Measurements from ENCODE around the gene MAPKAPK2.

MAPKAPK2 gene

DNA sequence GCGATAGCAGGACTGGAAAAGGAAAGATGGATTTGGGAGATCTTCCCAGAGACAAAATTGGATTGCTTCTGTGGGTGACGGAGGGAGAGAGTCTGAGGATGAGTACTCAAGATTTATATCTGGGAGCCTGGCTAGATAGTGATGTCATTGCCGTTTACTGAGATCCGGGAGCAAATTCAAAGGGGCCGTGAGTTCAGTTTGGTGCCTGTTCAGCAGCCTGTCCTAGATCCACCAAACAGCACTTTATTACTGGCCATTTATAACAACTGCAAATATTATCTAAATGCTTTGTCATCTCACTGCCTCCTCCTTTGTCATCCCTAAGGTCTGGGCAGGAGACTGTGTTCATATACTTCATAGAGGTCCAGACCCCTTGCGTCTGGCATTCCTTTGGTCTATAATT is 29.2 kb downstream of the MAPKAPK2 start:
- no peak overlapping the region for H3K4me2 ChIP-seq (ENCODE audit: insufficient read depth, low read length, poor library complexity, severe bottlenecking)
- H3K79me1 ChIP-seq (ENCODE audit: low read depth, low read length) = peaks cover 5% of the 10 kb centered on the region
- H3K14ac ChIP-seq (ENCODE audit: low read length) = no peak overlapping the region
- WGBS, 2 donors (ENCODE audit: extremely low coverage in 2 of 2, insufficient read length in 2 of 2, insufficient replicate concordance in 1 of 2) = no CpG with 5 or more reads among the region's 6 CpGs
- H3K9me3 ChIP-seq (replicated peaks in 1 of 2; ENCODE audit: control insufficient read depth in 2 of 2, insufficient read depth in 1 of 2, low read depth in 1 of 2, low read length in 2 of 2) = no peaks in the 10 kb centered on the region
- no peak overlapping the region for H3K23ac ChIP-seq (ENCODE audit: low read depth, low read length, poor library complexity)
- H3K27ac ChIP-seq (replicated peaks; ENCODE audit: low read length) = no peak overlapping the region
- no peak overlapping the region for H4K8ac ChIP-seq (ENCODE audit: low read depth, low read length)
- H3K18ac ChIP-seq (ENCODE audit: low read length) = no peak overlapping the region
- H3K27me3 ChIP-seq (ENCODE audit: control insufficient read depth in 3 of 3, insufficient read depth in 3 of 3, low read depth in 1 of 3, low read length in 3 of 3) = no peaks in the 10 kb centered on the region
- H4K91ac ChIP-seq (ENCODE audit: low read depth, low read length, poor library complexity) = no peak overlapping the region
- no peak overlapping the region for H2BK12ac ChIP-seq (ENCODE audit: low read length)
- H3K4me1 ChIP-seq (ENCODE audit: control insufficient read depth in 2 of 2, insufficient read depth in 1 of 2, low read depth in 1 of 2, low read length in 2 of 2) = peaks cover 3 to 7% of the 10 kb centered on the region in 2 donors
- H3K4me3 ChIP-seq (ENCODE audit: low read length in 2 of 2) = no peak overlapping the region
- no peak overlapping the region for H2BK5ac ChIP-seq (ENCODE audit: low read length)
- H2AK5ac ChIP-seq (ENCODE audit: low read depth, low read length) = no peak overlapping the region
- no peak overlapping the region for H3K9ac ChIP-seq (ENCODE audit: low read depth, low read length, poor library complexity)
- H3K36me3 ChIP-seq (replicated peaks in 1 of 2; ENCODE audit: control insufficient read depth in 2 of 2, insufficient read depth in 2 of 2, low read length in 2 of 2) = no peaks in the 10 kb centered on the region
- no peak overlapping the region for H2BK15ac ChIP-seq (ENCODE audit: low read length)
- no peak overlapping the region for H2AFZ ChIP-seq (ENCODE audit: low read length)
- H3K4ac ChIP-seq (ENCODE audit: low read length) = no peak overlapping the region
- no peak for DNase-seq (ENCODE audit: low spot score)
- no peak overlapping the region for H2BK120ac ChIP-seq (ENCODE audit: low read depth, low read length)

DNA sequence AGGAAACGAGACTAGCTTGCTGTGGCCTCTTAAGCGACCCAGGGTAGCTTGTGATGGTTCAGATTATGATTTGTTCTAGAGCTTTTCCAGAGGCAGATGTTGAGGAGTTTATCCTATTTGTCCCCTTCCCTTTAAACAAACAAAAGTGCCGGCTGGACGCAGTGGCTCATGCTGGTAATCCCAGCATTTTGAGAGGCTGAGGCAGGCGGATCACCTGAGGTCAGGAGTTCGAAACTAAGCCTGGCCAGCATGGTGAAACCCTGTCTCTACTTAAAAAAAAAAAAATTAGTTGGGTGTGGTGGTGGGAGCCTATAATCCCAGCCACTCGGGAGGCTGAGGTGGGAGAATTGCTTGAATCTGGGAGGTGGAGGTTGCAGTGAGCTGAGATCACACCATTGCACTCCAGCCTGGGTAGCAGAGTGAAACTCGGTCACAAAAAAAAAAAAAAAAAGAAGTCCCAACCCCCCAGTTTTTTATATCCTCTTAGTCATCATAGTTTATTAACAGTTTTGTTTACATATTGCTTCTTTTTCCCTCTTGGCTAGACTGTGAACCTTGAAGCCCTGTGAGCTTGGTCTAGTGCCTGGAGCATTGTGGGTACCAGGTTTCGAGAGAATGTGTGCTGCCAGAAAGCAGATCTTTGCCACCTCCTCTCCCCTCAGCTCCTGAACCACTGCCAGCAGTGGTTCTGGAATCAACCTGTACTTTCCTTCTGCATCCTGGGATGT is 29.8 kb downstream of the MAPKAPK2 start:
- peaks cover 3 to 7% of the 10 kb centered on the region in 2 donors for H3K4me1 ChIP-seq (ENCODE audit: control insufficient read depth in 2 of 2, insufficient read depth in 1 of 2, low read depth in 1 of 2, low read length in 2 of 2)
- H3K79me1 ChIP-seq (ENCODE audit: low read depth, low read length) = peaks cover 5% of the 10 kb centered on the region
- no CpG with 5 or more reads among the region's 9 CpGs for WGBS, 2 donors (ENCODE audit: extremely low coverage in 2 of 2, insufficient read length in 2 of 2, insufficient replicate concordance in 1 of 2)
- no peaks in the 10 kb centered on the region for H3K27me3 ChIP-seq (ENCODE audit: control insufficient read depth in 3 of 3, insufficient read depth in 3 of 3, low read depth in 1 of 3, low read length in 3 of 3)
- no peaks in the 10 kb centered on the region for H3K36me3 ChIP-seq (replicated peaks in 1 of 2; ENCODE audit: control insufficient read depth in 2 of 2, insufficient read depth in 2 of 2, low read length in 2 of 2)
- no peak overlapping the region for H2AK5ac ChIP-seq (ENCODE audit: low read depth, low read length)
- no peak overlapping the region for H3K23ac ChIP-seq (ENCODE audit: low read depth, low read length, poor library complexity)
- H3K9ac ChIP-seq (ENCODE audit: low read depth, low read length, poor library complexity) = no peak overlapping the region
- no peak overlapping the region for H4K8ac ChIP-seq (ENCODE audit: low read depth, low read length)
- no peak overlapping the region for H4K91ac ChIP-seq (ENCODE audit: low read depth, low read length, poor library complexity)
- H3K27ac ChIP-seq (replicated peaks; ENCODE audit: low read length) = no peak overlapping the region
- H2BK120ac ChIP-seq (ENCODE audit: low read depth, low read length) = no peak overlapping the region
- H3K14ac ChIP-seq (ENCODE audit: low read length) = no peak overlapping the region
- H3K4me3 ChIP-seq (ENCODE audit: low read length in 2 of 2) = no peak overlapping the region
- H2BK12ac ChIP-seq (ENCODE audit: low read length) = no peak overlapping the region
- no peak overlapping the region for H3K4me2 ChIP-seq (ENCODE audit: insufficient read depth, low read length, poor library complexity, severe bottlenecking)
- H2BK15ac ChIP-seq (ENCODE audit: low read length) = no peak overlapping the region
- H2AFZ ChIP-seq (ENCODE audit: low read length) = no peak overlapping the region
- H3K18ac ChIP-seq (ENCODE audit: low read length) = no peak overlapping the region
- H3K9me3 ChIP-seq (replicated peaks in 1 of 2; ENCODE audit: control insufficient read depth in 2 of 2, insufficient read depth in 1 of 2, low read depth in 1 of 2, low read length in 2 of 2) = no peaks in the 10 kb centered on the region
- no peak for DNase-seq (ENCODE audit: low spot score)
- H3K4ac ChIP-seq (ENCODE audit: low read length) = no peak overlapping the region
- no peak overlapping the region for H2BK5ac ChIP-seq (ENCODE audit: low read length)

DNA sequence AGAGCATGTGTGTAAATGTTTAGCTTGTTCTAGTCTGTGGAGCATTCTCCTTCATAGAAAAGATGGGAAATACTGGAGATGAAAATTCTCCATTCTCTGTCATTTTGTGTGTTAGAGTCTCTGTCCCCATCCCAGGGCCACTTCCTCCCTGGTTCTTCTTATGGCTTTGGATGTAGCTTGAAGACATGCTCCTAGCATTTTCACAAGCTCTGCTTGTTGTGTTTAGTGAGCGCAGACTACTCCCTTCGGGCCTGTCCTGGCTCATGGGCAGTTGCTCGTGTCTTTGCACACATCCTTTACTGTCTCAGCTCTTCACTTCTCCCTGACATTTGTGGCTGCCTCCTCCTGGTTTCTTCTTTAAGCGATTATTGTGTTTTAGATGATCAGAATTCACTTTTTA is 30.4 kb downstream of the MAPKAPK2 start:
- H3K4me1 ChIP-seq (ENCODE audit: control insufficient read depth in 2 of 2, insufficient read depth in 1 of 2, low read depth in 1 of 2, low read length in 2 of 2) = peaks cover 3 to 5% of the 10 kb centered on the region in 2 donors
- no peaks in the 10 kb centered on the region for H3K27me3 ChIP-seq (ENCODE audit: control insufficient read depth in 3 of 3, insufficient read depth in 3 of 3, low read depth in 1 of 3, low read length in 3 of 3)
- WGBS, 2 donors (ENCODE audit: extremely low coverage in 2 of 2, insufficient read length in 2 of 2, insufficient replicate concordance in 1 of 2) = no CpG with 5 or more reads among the region's 4 CpGs
- H2AFZ ChIP-seq (ENCODE audit: low read length) = no peak overlapping the region
- no peak overlapping the region for H3K27ac ChIP-seq (replicated peaks; ENCODE audit: low read length)
- DNase-seq (ENCODE audit: low spot score) = no peak
- H3K79me1 ChIP-seq (ENCODE audit: low read depth, low read length) = peaks cover 7% of the 10 kb centered on the region
- no peaks in the 10 kb centered on the region for H3K9me3 ChIP-seq (replicated peaks in 1 of 2; ENCODE audit: control insufficient read depth in 2 of 2, insufficient read depth in 1 of 2, low read depth in 1 of 2, low read length in 2 of 2)
- no peak overlapping the region for H4K8ac ChIP-seq (ENCODE audit: low read depth, low read length)
- H2AK5ac ChIP-seq (ENCODE audit: low read depth, low read length) = no peak overlapping the region
- H3K4me3 ChIP-seq (ENCODE audit: low read length in 2 of 2) = no peak overlapping the region
- no peak overlapping the region for H2BK15ac ChIP-seq (ENCODE audit: low read length)
- no peak overlapping the region for H3K9ac ChIP-seq (ENCODE audit: low read depth, low read length, poor library complexity)
- H3K18ac ChIP-seq (ENCODE audit: low read length) = no peak overlapping the region
- no peak overlapping the region for H3K14ac ChIP-seq (ENCODE audit: low read length)
- no peaks in the 10 kb centered on the region for H3K36me3 ChIP-seq (replicated peaks in 1 of 2; ENCODE audit: control insufficient read depth in 2 of 2, insufficient read depth in 2 of 2, low read length in 2 of 2)
- H3K4me2 ChIP-seq (ENCODE audit: insufficient read depth, low read length, poor library complexity, severe bottlenecking) = no peak overlapping the region
- H2BK12ac ChIP-seq (ENCODE audit: low read length) = no peak overlapping the region
- H3K23ac ChIP-seq (ENCODE audit: low read depth, low read length, poor library complexity) = no peak overlapping the region
- H3K4ac ChIP-seq (ENCODE audit: low read length) = no peak overlapping the region
- no peak overlapping the region for H4K91ac ChIP-seq (ENCODE audit: low read depth, low read length, poor library complexity)
- no peak overlapping the region for H2BK120ac ChIP-seq (ENCODE audit: low read depth, low read length)
- no peak overlapping the region for H2BK5ac ChIP-seq (ENCODE audit: low read length)

DNA sequence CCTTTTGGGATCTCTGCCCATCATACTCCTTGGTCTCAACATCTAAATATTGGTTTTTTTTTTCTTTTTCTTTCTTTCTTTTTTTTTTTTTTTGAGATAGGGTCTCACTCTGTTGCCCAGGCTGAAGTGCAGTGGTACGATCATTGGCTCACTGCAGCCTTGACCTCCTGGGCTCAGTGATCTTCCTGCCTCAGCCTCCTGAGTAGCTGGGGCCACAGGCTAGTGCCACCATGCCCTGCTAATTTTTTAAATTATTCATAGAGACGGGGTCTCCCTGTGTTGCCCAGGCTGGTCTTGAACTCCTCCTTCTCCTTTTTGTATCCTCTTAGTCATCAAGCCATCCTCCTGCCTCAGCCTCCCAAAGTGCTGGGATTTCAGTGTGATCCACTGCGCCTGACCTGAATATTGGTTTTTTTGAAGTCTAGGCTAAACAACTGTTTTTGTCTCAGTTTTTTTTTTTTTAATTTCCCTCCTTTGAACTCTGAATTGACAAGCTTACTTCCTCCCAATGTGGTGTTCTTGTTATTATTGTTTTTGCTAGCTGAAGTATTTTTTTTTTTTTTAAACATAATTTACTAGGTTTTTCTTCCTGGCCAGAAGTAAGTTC is 30.9 kb downstream of the MAPKAPK2 start:
- no peaks in the 10 kb centered on the region for H3K36me3 ChIP-seq (replicated peaks in 1 of 2; ENCODE audit: control insufficient read depth in 2 of 2, insufficient read depth in 2 of 2, low read length in 2 of 2)
- H3K9ac ChIP-seq (ENCODE audit: low read depth, low read length, poor library complexity) = no peak overlapping the region
- no peak for DNase-seq (ENCODE audit: low spot score)
- no peak overlapping the region for H2AK5ac ChIP-seq (ENCODE audit: low read depth, low read length)
- no peak overlapping the region for H2AFZ ChIP-seq (ENCODE audit: low read length)
- peaks cover 3 to 5% of the 10 kb centered on the region in 2 donors for H3K4me1 ChIP-seq (ENCODE audit: control insufficient read depth in 2 of 2, insufficient read depth in 1 of 2, low read depth in 1 of 2, low read length in 2 of 2)
- H4K91ac ChIP-seq (ENCODE audit: low read depth, low read length, poor library complexity) = no peak overlapping the region
- no peak overlapping the region for H2BK15ac ChIP-seq (ENCODE audit: low read length)
- H3K4ac ChIP-seq (ENCODE audit: low read length) = no peak overlapping the region
- no peaks in the 10 kb centered on the region for H3K9me3 ChIP-seq (replicated peaks in 1 of 2; ENCODE audit: control insufficient read depth in 2 of 2, insufficient read depth in 1 of 2, low read depth in 1 of 2, low read length in 2 of 2)
- no peak overlapping the region for H2BK120ac ChIP-seq (ENCODE audit: low read depth, low read length)
- no peak overlapping the region for H3K4me2 ChIP-seq (ENCODE audit: insufficient read depth, low read length, poor library complexity, severe bottlenecking)
- H3K23ac ChIP-seq (ENCODE audit: low read depth, low read length, poor library complexity) = no peak overlapping the region
- H3K79me1 ChIP-seq (ENCODE audit: low read depth, low read length) = peaks cover 6% of the 10 kb centered on the region
- H3K27ac ChIP-seq (replicated peaks; ENCODE audit: low read length) = no peak overlapping the region
- H2BK12ac ChIP-seq (ENCODE audit: low read length) = no peak overlapping the region
- no peak overlapping the region for H2BK5ac ChIP-seq (ENCODE audit: low read length)
- H3K4me3 ChIP-seq (ENCODE audit: low read length in 2 of 2) = no peak overlapping the region
- no peak overlapping the region for H3K18ac ChIP-seq (ENCODE audit: low read length)
- WGBS, 2 donors (ENCODE audit: extremely low coverage in 2 of 2, insufficient read length in 2 of 2, insufficient replicate concordance in 1 of 2) = no CpG with 5 or more reads among the region's 3 CpGs
- H3K14ac ChIP-seq (ENCODE audit: low read length) = no peak overlapping the region
- H3K27me3 ChIP-seq (ENCODE audit: control insufficient read depth in 3 of 3, insufficient read depth in 3 of 3, low read depth in 1 of 3, low read length in 3 of 3) = no peaks in the 10 kb centered on the region
- no peak overlapping the region for H4K8ac ChIP-seq (ENCODE audit: low read depth, low read length)

Measured in neuronal stem cell (in vitro differentiated cells).